Transverse colon (tissue), 4 donors: ENCODE data around the gene TMEM92. TPM values are rescaled to one million over a fixed set of nuclear protein-coding genes. Genes with fewer than 3 reads are reported as not detected.

Source experiments
- DNase-seq: peaks from one replicate; pipeline ENCODE4 v3.0.0-alpha.2; 2019
- H3K27ac ChIP-seq, 4 donors: fragments of 200-600 bp; sonication (generic); 2 replicates each; pipeline ENCODE4 v1.5.1; 2016 to 2018; ENCODE audit warnings: inconsistent platforms in 4 of 4
- H3K27me3 ChIP-seq: fragments of 200-600 bp; sonication (generic); 2 replicates; pipeline ENCODE4 v1.5.1; 2017; ENCODE audit warnings: inconsistent platforms
- H3K36me3 ChIP-seq, 4 donors: fragments of 200-600 bp; sonication (generic); 2 replicates each; pipeline ENCODE4 v1.5.1; 2017 to 2019; ENCODE audit warnings: inconsistent platforms in 4 of 4
- H3K4me1 ChIP-seq, 4 donors: fragments of 200-600 bp; sonication (generic); 2 replicates each; pipeline ENCODE4 v1.5.1; 2017 to 2020; ENCODE audit warnings: inconsistent platforms in 4 of 4
- H3K4me3 ChIP-seq, 4 donors: fragments of 200-600 bp; sonication (generic); 1 replicate in 1 of 4; 2 replicates in 3 of 4; pipeline versions ENCODE4 v1.5.1 to v1.6.1; 2017 to 2019; ENCODE audit warnings: inconsistent platforms in 4 of 4
- H3K9me3 ChIP-seq, 2 donors: fragments of 200-600 bp; sonication (generic); 2 replicates each; pipeline ENCODE4 v1.5.1; 2017 to 2019; ENCODE audit warnings: inconsistent platforms in 2 of 2
- CTCF ChIP-seq, 5 experiments: fragments of 200-600 bp in 3 of 5; fragments of 450-650 bp in 2 of 5; sonication (generic) in 3 of 5; IDR thresholded peaks; 1 replicate in 2 of 5; 2 replicates in 3 of 5; pipeline ENCODE4 v1.5.1; 2016 to 2017; ENCODE audit warnings: antibody characterized with exemption in 5 of 5, inconsistent platforms in 3 of 5, mild to moderate bottlenecking in 2 of 5, moderate library complexity in 1 of 5
- EP300 ChIP-seq: sonication (generic); formaldehyde crosslinking; IDR thresholded peaks from one replicate; pipeline ENCODE4 v1.6.1; 2017; ENCODE audit warnings: antibody characterized with exemption, low read depth
- POLR2A ChIP-seq: fragments of 450-650 bp; IDR thresholded peaks from one replicate; pipeline ENCODE4 v1.6.1; 2016; ENCODE audit warnings: antibody characterized with exemption, mild to moderate bottlenecking, moderate library complexity
- POLR2AphosphoS5 ChIP-seq, 3 donors: sonication (generic); formaldehyde crosslinking; IDR thresholded peaks; one replicate each; pipeline ENCODE4 v1.6.1; 2016; ENCODE audit warnings: antibody characterized with exemption in 3 of 3
- WGBS, 2 donors: methylation state at CpG; one replicate each; pipeline ENCODE4 v1.1.5; 2018; ENCODE audit warnings: low coverage in 1 of 2; 5-methylcytosine and 5-hydroxymethylcytosine counted together
- in situ Hi-C, 4 donors: fragments of 200-750 bp; cut with MboI; loops; one replicate each; pipeline versions ENCODE4 v1.15.0 to v1.15.1; 2017; ENCODE audit warnings: low sequenced_read_pairs in 3 of 4, low pct_ligation_motif_present in 1 of 4, low pct_unique_long_range_greater_than_20kb in 1 of 4
- intact Hi-C: fragments of 100-400 bp; cut with DNase I; formaldehyde crosslinking; loops from one replicate; pipeline ENCODE4 v1.15.1; 2023; ENCODE audit warnings: low total_unique reads
- total RNA-seq, 4 donors: library from RNA; depleted of rRNA; stranded (reverse); fragments of >200 nt; gene quantifications; one replicate each; pipeline ENCODE4 v1.1.0, GENCODE V29; 2016

TMEM92 gene
- total RNA-seq, 4 donors from 2014 or later: 1.9 to 3.7 TPM; not detected in 2

DNA sequence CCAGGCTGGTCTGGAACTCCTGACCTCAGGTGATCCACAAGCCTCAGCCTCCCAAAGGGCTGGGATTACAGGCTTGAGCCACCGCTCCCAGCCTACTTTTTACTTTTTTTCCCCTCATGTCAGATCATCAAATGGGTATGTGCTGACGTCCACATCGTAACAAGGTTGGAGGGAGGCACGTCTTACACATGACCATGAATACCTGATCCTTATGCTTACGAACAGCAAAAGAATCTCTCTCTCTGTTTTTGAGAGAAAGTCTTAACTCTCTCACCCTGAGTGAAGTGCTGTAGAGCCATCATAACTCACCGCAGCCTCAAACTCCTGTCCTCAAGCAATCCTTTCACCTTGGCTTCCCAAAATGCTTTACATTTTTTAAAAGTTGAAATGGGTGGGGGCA, 29.5 kb upstream of the TMEM92 start:
- no peak for DNase-seq
- TF ChIP-seq CTCF (IDR thresholded peaks at IDR 0.05) (no peak), POLR2AphosphoS5 (IDR thresholded peaks at IDR 0.05) (no peak), POLR2A (no peak), EP300 (no peak)
- intact Hi-C loops (no loop called here), in situ Hi-C loops (no loop called here)
- H3K4me1 ChIP-seq: no peaks in the 10 kb centered on the region
- H3K36me3 ChIP-seq: no peaks in the 10 kb centered on the region
- peaks cover 5% of the 10 kb centered on the region for H3K27me3 ChIP-seq
- WGBS, 2 donors: 83 to 87% methylated on average over 5 to 6 of the region's 6 CpGs
- peaks cover 0 to 9% of the 10 kb centered on the region in 2 donors for H3K9me3 ChIP-seq
- no peak overlapping the region for H3K4me3 ChIP-seq
- H3K27ac ChIP-seq: no peak overlapping the region

GRCh38 chr17:50248255-50248654, 26.0 kb upstream of the TMEM92 start:
- in situ Hi-C loops: no loop called here
- 59 to 91% methylated on average over 2 of the region's 2 CpGs for WGBS, 2 donors

GRCh38 chr17:50252781-50253180, 21.5 kb upstream of the TMEM92 start:
- TF ChIP-seq POLR2AphosphoS5 (IDR thresholded peaks at IDR 0.05) (no peak), EP300 (no peak)
- Histone ChIP-seq H3K4me3 (no peak overlapping the region), H3K36me3 (no peaks in the 10 kb centered on the region), H3K27ac (no peak overlapping the region), H3K27me3 (no peaks in the 10 kb centered on the region), H3K9me3 (peaks cover 0 to 9% of the 10 kb centered on the region in 2 donors), H3K4me1 (peaks cover 0 to 5% (median 2%) of the 10 kb centered on the region in 4 donors)
- 57 to 78% methylated on average over 3 of the region's 3 CpGs for WGBS, 2 donors
- in situ Hi-C loops: no loop called here
- DNase-seq: no peak
- intact Hi-C loops: no loop called here

More at GRCh38 chr17:50248255-50248654, 26.0 kb upstream of the TMEM92 start:
- H3K27me3 ChIP-seq: peaks cover 4% of the 10 kb centered on the region
- no peaks in the 10 kb centered on the region for H3K36me3 ChIP-seq
- DNase-seq: no peak
- TF ChIP-seq POLR2A (no peak), EP300 (no peak), CTCF (IDR thresholded peaks at IDR 0.05) (no peak), POLR2AphosphoS5 (IDR thresholded peaks at IDR 0.05) (no peak)
- H3K27ac ChIP-seq: no peak overlapping the region
- H3K4me3 ChIP-seq: no peak overlapping the region
- peaks cover 0 to 9% of the 10 kb centered on the region in 2 donors for H3K9me3 ChIP-seq
- H3K4me1 ChIP-seq: no peaks in the 10 kb centered on the region
- intact Hi-C loops: no loop called here

- in situ Hi-C loops (no loop called here), intact Hi-C loops (no loop called here)
- no peak overlapping the region for H3K4me3 ChIP-seq
- no peaks in the 10 kb centered on the region for H3K27me3 ChIP-seq
- H3K27ac ChIP-seq: no peak overlapping the region
- no peak for DNase-seq
- no peak for TF ChIP-seq POLR2A
- no peak for TF ChIP-seq POLR2AphosphoS5 (IDR thresholded peaks at IDR 0.05)
- TF ChIP-seq CTCF (IDR thresholded peaks at IDR 0.05): no peak
- no peak for TF ChIP-seq EP300
- H3K4me1 ChIP-seq: peaks cover 0 to 12% (median 11%) of the 10 kb centered on the region in 4 donors
- 74 to 89% methylated on average over 8 to 12 of the region's 12 CpGs for WGBS, 2 donors
- no peaks in the 10 kb centered on the region for H3K9me3 ChIP-seq
- no peaks in the 10 kb centered on the region for H3K36me3 ChIP-seq
Observed at GRCh38 chr17:50255766-50256635, 18.3 kb upstream of the TMEM92 start.
